ENCODE measurements around the gene CDH13. TPM values are rescaled to one million over a fixed set of nuclear protein-coding genes. Genes with fewer than 3 reads are reported as not detected.

The CDH13 gene
- total and polyA plus RNA-seq, 2 experiments from 2014 or later = 1.6 to 4.4 TPM

GRCh38 chr16:83345846-83346640, 719.3 kb downstream of the CDH13 start (continued):
- no peak for TF ChIP-seq ZNF462 (CRISPR knock-in tag; IDR thresholded peaks at IDR 0.05)
- TF ChIP-seq, protein P1, sequence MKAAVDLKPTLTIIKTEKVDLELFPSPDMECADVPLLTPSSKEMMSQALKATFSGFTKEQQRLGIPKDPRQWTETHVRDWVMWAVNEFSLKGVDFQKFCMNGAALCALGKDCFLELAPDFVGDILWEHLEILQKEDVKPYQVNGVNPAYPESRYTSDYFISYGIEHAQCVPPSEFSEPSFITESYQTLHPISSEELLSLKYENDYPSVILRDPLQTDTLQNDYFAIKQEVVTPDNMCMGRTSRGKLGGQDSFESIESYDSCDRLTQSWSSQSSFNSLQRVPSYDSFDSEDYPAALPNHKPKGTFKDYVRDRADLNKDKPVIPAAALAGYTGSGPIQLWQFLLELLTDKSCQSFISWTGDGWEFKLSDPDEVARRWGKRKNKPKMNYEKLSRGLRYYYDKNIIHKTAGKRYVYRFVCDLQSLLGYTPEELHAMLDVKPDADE (IDR thresholded peaks at IDR 0.05) = no peak
- no peak for TF ChIP-seq ZNF114 (CRISPR knock-in tag; IDR thresholded peaks at IDR 0.05)
- no peak for TF ChIP-seq NANOG (IDR thresholded peaks at IDR 0.05; ENCODE audit: borderline replicate concordance)
- TF ChIP-seq EZH2phosphoT487 (IDR thresholded peaks at IDR 0.05; ENCODE audit: unreplicated experiment) = no peak
- TF ChIP-seq, protein P2, sequence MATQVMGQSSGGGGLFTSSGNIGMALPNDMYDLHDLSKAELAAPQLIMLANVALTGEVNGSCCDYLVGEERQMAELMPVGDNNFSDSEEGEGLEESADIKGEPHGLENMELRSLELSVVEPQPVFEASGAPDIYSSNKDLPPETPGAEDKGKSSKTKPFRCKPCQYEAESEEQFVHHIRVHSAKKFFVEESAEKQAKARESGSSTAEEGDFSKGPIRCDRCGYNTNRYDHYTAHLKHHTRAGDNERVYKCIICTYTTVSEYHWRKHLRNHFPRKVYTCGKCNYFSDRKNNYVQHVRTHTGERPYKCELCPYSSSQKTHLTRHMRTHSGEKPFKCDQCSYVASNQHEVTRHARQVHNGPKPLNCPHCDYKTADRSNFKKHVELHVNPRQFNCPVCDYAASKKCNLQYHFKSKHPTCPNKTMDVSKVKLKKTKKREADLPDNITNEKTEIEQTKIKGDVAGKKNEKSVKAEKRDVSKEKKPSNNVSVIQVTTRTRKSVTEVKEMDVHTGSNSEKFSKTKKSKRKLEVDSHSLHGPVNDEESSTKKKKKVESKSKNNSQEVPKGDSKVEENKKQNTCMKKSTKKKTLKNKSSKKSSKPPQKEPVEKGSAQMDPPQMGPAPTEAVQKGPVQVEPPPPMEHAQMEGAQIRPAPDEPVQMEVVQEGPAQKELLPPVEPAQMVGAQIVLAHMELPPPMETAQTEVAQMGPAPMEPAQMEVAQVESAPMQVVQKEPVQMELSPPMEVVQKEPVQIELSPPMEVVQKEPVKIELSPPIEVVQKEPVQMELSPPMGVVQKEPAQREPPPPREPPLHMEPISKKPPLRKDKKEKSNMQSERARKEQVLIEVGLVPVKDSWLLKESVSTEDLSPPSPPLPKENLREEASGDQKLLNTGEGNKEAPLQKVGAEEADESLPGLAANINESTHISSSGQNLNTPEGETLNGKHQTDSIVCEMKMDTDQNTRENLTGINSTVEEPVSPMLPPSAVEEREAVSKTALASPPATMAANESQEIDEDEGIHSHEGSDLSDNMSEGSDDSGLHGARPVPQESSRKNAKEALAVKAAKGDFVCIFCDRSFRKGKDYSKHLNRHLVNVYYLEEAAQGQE (IDR thresholded peaks at IDR 0.05; ENCODE audit: unreplicated experiment) = no peak

All from GM23338 (cell line).